Forelimb muscle (tissue), 1 donor: ENCODE data around the gene MYH9. TPM values are rescaled to one million over a fixed set of nuclear protein-coding genes. Genes with fewer than 3 reads are reported as not detected.
A peak's percentile ranks its signal among the peaks of the same experiment; 100 is the strongest.
"Not testable (repeated sequence)": the region's sequence is repeated elsewhere in the genome, so short reads cannot be mapped to it uniquely, and the experiment has no call there.

Source experiments
- DNase-seq: peaks from one replicate; pipeline ENCODE4 v3.0.0-alpha.2; 2013; ENCODE audit warnings: low read depth
- polyA plus RNA-seq: library from polyadenylated mRNA; unstranded; fragments of 120-200 nt; gene quantifications from one replicate; pipeline ENCODE4 v1.2.1, GENCODE V29; 2013; ENCODE audit not compliant: insufficient read length

MYH9 gene
- 83.0 TPM for polyA plus RNA-seq

DNA sequence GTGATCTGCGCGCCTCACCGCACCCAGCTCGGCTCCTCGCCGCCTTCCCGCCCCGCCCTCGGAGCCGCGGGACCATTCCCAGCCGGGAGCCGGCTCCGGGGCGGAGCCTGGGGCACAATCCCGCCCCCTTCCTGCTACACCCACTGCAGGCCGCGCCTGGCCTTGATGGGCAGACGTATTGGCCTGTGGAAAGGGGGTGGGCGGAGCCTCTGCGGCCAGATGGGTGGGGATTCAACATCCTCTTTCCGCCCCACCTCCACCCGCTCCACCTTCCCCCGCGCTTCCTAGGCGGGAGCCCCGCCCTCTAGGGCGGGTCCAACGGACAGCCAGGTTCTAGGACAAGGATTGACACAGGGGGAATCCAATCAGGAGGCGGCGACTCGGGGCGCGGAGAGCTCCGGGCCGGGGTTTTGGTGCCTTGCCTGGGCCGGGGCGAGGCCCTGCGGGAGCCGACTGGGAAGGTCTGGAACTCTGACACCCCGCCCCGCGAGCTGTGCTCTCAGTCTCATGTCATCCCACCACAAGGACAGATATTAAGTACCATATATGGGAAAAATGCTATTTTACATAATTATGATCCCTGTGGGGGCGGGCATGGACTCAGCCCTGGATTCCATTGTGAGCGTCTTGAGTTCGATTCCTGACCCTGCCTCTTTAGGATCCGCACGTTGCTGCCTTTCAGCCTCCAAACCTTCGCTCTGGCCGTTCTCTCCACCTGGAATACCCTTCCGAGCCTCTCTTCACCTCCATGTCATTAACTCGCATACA is at the start of gene MYH9:
MYH9 (minus strand) TSS at position 9 of the 768 bp plus-strand sequence. CDS start 38,731 bp downstream, outside the sequence.
- peak; percentile 100 for DNase-seq

DNA sequence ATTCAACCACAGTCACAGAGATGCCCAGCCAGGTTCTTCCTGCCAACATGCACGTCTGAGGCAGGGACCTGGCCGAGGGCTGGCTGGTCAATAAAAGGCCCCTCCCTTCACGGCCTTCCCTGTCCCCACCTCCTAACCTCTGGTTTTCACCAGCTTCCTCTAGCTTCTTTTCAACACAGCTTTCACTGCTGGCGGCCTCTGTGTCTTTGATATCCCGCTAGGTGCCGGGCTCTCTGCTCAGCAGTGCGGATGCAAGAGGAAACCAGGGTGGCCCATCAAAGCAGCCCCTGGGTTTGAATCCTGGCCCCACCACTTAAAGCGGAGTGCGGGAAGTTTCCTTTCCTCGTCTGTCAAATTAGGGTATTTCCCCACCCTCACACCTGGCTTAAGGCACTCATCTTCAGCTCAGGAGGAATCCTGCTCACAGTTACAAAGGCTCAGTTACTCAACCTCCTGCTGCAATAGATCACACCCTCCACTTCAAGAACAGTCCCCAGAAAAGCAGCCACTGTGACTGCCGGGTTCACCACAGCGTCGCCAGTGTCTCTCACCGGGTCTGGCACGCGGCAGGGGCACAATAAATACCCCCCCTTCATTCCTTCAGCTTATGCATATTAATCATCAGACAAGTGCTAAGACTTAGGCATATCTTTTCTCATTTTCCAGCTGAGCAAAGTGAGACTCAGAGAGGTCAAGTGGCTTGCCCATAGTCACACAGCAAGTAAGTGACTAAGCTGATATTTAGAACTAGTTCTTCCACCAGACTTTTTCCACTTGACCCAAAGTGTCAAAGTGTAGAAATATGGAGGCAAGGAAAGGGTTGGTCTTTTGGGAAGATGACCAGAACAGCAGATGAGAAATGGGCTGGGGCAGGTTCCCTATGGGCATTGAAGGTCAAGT is 48.0 kb upstream of the MYH9 start:
- no peak for DNase-seq

DNA sequence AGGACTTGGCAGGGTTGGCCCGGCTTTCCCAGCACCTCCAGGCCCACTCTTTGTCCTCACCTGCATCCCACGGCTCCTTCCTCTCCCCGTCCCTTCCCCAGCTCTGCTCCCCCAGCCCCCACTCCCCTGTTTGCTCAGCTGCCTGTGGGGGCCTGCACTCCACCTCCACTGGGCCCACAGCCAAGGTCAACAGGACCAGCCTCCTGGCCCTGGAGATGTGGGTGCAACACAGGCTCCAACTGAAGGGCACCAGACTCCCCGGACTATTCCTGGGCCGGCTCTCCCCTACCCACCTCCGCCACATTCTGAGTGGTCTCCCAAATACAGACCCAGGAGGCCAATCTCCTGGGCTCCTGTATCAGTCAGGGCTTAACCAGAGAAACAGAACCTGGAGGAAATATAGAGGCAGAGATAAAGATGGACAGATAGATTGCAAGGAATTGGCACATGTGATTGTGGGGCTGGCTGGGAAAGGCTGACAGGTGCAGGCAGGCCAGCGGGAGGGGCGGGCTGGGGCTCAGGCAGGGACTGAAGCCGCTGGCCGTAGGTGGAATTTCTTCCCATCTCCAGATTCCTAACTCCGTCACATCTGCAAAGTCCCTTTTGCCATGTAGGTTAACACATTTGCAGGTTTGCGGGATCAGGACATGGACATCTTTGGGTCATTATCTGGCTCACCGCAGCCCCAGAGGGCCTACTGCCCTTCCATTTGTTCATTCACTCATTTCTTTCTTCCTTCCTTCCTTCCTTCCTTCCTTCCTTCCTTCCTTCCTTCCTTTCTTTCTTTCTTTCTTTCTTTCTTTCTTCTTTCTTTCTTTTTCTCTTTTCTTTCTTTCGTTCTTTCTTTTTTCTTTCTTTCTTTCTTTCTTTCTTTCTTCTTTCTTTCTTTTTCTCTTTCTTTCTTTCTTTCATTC is 45.8 kb upstream of the MYH9 start:
- DNase-seq: no peak

DNA sequence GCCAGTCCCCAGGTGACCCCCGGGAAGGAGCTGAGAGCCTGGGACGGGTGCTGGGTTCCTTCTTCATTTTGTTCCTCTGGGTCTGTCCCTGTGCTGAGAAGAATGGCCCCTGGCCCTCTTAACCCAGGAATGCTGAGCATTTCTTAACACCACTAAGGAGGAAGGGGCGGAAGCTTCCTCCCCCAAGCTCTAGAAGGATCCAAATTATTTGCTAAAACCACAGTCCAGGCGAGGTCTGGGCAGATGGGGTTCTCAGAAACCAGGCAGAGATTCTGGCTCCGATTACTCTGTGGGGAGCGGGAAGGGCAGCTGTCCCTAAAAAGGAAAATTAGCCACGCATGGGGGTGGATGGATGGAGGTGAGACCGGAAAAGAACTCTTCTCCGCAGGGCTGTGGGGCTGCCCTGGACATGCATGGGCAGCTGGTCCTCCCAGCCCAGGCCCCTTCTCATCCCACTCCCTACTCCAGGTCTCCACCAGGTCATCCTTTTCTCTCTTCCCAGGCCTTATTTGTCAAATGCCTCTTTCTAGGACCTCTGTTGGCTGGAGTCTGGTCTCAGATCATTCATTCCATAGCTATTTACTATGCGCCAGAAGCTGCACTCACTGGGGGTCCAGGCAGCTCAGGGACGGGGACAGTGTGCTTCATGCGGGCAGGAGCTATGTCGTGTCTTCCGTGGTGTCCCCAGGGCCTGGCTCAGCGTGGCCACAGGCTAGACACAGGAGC is 45.0 kb upstream of the MYH9 start:
- no peak for DNase-seq

- DNase-seq: no peak
These were observed 44.2 kb upstream of the MYH9 start for GRCh38 chr22:36431977-36432376.

GRCh38 chr22:36430863-36431262 is 43.1 kb upstream of the MYH9 start:
- DNase-seq: no peak

GRCh38 chr22:36427952-36428351 is 40.2 kb upstream of the MYH9 start:
- DNase-seq: not testable (repeated sequence)

DNA sequence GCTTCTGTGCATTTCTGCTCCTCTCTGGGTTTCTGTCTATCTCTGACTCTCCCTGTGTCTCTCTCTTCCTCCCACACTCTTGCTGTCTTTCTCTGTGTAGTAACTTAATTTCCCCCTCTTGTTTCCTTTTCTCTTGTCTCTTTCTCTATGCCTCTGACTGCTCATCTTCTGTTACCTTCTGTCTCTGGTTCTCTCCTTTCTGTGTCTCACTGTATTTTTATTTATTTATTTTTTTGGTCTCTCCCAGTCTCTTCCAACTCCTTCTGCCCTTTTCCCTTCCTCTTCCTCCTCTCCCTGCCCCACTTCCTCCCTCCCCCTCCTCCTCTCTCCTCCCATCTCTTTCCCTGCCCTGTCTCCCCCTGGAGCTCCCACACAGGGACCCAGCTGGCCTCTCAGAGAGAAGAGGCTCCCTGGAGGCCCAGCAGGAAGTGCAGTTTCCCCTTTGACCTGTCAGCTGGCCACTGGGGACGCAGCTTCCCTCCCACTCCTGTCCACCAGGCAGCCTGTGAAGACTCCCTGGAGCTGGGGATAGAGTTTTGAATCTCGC is 38.3 kb upstream of the MYH9 start:
- no peak for DNase-seq

DNA sequence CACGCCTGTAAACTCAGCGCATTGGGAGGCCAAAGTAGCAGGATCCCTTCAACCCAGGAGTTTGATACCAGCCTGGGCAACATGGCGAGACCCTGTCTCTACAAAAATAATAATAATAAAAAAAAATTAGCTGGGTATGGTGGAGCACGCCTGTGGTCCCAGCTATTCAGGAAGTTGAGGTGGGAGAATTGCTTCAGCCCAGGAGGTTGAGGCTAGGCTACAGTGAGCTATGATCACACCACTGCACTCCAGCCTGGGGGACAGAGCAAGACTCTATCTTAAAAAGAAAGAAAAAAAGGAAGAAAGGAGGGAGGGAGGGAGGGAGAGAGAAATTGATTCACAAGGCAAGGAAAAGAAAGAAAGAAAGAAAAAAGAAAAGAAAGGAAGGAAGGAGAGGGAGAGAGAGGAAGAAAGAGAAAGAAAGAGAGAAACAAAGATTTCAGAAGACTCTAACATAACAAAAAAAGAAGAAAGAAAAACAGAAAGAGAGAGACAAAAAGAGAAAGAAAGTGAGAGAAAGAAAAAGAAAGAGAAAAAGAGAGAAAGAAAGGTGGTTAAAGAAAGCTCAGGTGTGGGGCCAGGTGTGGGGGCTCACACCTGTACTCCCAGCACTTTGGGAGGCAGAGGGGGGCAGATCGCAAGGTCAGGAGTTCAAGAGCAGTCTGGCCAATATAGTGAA is 37.3 kb upstream of the MYH9 start:
- DNase-seq: no peak

GRCh38 chr22:36424466-36424865 is 36.7 kb upstream of the MYH9 start:
- not testable (repeated sequence) for DNase-seq

GRCh38 chr22:36423461-36424404 is 36.0 kb upstream of the MYH9 start:
- no peak for DNase-seq

DNA sequence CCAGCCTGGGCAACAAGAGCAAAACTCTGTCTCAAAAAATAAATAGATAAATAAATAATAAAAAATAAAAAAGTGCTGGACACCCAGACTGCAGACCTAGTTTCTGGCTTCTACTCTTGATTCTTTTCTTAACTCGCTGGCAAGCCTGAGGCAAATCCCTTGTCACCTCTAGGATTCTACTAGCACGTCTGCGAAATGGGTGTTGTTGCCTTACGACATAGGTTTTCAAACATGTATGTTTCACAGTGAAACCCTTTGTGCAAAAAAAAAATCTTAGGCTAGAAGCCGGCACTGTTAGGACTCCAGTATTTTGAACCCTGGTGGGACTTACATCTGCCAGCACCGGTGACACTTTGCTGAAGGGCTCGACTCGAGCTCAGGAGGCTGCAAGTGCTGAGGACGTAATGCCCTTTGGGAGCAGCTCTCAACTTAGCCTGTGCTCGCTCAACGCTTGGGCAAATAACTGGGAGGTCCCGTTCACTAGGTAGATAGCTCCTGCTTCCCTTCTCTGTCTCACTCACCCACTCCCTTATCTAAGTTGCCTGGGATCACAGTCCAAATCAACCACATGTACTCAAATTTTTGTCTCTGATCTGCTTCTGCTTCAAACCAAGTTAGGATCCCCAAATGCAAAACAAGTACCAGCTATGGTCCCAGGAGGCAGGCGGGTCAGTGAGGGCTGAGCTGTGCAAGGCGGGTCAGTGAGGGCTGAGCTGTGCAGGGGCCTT is 34.7 kb upstream of the MYH9 start:
- DNase-seq: no peak

DNA sequence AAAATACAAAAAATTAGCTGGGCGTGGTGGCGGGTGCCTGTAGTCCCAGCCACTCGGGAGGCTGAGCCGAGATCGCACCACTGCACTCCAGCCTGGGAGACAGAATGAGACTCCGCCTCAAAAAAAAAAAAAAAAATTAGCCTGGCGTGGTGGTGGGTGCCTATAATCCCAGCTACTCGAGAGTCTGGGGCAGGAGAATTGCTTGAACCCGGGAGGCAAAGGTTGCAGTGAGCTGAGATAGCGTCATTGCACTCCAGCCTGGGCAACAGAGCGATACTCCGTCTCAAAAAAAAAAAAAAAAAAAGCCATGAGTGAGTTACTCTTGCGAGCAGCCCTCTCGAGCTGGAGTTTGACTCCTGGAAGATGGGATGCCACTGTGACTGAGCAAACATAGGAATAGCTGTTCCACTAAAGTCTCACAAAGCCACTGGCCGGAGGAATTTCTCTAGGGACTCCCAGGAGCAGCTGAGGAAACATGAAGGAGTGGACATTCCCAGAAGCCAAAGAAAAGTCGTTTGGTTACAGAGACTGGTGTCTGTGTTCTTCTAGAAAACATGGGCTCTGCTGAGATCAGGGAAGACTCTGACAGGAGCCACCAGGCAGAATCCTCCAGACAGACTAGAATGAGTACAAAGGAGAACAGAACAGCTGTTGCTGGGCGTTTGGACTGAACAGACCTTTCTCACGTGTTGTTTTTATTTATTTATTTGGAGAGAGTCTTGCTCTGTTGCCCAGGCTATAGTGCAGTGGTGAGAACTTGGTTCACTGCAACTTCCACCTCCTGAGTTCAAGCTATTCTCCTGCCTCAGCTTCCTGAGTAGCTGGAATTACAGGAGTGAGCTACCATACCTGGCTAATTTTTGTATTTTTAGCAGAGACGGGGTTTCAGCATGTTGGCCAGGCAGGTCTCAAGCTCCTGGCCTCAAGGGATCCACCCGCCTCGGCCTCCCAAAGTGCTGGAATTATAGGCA is 32.4 kb upstream of the MYH9 start:
- DNase-seq: no peak

- peak; percentile 29 for DNase-seq
These were observed 31.6 kb upstream of the MYH9 start for GRCh38 chr22:36419177-36419911.

DNA sequence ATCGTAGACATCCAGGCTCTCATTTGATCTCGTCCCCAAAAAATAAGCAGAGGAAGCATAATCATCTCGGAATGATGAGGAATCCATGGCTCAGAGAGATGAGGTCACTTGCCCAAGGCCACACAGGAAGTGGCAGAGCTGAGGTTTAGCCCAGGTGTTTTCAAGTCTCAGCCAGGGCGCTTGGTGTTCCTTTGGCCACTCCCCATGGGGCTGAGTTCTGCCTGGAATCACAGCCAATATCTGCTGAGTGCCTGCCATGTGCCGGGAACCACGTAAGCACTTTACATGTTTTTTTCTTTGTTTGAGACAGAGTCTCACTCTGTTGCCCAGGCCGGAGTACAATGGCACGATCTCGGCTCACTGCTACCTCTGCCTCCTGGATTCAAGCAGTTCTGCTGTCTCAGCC is 29.5 kb upstream of the MYH9 start:
- DNase-seq: no peak

DNA sequence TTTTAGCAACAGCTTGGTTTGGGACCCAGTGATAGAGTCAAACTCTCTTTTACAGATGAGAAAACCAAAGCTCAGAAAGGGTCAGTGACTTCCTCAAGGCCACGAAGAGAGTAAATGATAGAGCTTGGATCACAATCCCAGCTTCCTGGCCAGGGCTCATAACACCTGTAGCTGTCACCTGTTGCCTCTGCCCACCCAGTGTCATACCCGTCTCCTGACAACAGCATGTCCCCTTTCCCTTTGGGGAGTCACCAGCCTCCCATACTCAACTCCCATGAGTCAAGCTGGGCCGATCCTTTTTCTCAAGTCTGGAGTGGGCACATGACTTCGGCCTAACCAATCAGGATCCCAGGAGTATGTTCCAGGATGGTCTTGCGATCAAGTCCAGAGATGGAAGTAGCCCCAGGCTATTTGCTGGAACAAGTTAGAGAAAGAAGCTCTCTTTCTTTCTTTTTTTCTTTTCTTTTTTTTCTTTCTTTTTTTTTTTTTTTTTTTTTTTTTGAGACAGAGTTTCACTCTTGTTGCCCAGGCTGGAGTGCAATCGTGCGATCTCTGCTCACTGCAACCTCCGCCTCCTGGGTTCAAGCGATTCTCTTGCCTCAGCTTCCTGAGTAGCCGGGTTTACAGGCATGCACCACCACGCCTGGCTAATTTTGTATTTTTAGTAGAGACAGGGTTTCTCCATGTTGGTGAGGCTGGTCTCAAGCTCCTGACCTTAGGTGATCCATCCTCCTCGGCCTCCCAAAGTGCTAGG is 27.8 kb upstream of the MYH9 start:
- no peak for DNase-seq
